Amniotic epithelial cell (primary cell): Measurements from ENCODE around the gene TAF11L13.

Experiments
- DNase-seq: peaks from one replicate; pipeline ENCODE4 v3.0.0-alpha.2; 2010; ENCODE audit warnings: low read depth

Gene TAF11L13

DNA sequence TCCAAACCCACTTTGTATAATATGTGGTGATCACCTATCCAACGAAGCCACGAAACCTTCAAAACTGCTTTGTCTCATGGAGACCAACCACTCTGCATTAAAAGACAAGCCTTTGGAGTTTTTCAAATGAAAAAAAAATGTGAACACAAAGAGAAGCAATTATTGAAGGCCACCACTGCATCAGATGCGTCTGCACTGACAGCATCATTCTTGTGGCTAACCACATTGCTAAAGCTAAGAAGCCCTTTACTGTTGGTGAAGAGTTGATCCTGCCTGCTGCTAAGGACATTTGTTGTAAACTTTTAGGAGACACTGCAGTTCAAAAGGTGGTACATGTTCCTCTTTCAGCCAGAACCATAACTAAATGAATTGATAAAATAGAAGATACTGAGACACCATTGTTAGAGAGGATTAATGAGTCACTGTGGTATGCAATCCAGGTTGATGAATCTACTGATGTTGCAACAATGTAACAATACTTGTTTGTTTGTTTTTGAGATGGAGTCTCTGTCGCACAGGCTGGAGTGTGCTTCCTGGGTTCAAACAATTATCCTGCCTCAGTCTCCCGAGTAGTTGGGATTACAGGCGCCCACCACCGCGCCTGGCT, 47.8 kb downstream of the TAF11L13 start:
- DNase-seq = peak; percentile 26

DNA sequence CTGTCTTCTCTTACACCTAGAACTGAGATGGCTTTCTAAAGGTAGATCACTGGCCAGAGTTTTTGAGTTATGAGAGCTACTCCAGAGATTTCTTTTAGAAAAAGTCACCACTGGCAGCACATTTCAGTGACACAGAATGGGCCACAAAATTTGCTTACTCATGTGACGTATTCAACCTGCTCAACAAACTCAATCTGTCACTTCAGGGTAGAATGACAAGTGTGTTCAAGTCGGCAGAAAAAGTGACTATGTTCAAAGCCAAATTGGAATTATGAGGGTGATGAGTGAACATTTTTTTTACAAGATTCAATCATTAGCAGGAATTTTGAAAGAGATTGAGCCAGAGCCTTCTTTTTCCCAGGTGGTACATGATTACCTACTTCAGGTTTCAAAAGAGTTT, 48.8 kb downstream of the TAF11L13 start:
- DNase-seq = no peak
